GM19238 (cell line): ENCODE measurements around the gene PPFIA1.

Source experiments
- DNase-seq: peaks from one replicate; pipeline ENCODE4 v3.0.0; 2011; ENCODE audit warnings: low spot score; ENCODE audit not compliant: insufficient read length

PPFIA1 gene

DNA sequence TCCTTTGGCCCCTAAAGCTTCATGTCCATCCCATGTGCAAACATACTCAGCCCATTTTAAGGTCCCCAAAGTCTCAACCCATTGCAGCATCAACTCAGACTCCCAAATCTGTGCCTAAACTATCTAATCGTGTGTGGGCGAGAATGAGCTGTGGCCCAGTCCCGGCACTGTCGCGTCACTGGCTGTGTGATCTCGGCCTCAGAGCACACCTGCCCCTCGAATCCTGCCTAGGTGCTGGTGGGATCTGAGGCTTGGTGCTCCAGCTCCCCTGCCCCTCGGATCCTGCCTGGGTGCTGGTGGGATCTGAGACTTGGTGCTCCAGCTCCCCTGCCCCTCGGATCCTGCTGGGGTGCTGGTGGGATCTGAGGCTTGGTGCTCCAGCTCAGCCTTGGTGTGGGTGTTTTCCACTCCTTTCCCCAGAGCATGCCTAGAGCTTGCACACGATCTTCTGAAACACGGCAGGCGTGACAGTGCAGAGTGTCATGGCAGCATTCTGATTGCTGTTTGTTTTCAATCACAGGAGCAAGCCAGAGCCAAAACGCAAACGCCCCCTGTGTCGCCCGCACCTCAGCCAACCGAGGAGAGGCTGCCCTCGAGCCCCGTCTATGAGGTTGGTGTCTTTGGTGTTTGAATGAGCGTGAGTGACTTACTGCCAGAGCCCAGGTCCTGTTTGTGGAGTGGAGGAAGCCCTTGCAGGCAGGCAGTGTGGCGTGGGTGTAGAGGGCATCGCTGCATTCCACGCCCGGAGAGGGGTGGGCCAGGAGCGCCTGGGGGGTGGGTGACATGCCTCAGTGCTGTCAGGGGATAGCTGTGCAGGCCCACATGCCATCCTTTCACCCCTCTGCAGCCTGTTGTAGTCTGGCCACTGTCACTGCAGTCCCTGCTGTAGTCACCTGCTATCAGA, 160.4 kb downstream of the PPFIA1 start:
- no peak for DNase-seq

DNA sequence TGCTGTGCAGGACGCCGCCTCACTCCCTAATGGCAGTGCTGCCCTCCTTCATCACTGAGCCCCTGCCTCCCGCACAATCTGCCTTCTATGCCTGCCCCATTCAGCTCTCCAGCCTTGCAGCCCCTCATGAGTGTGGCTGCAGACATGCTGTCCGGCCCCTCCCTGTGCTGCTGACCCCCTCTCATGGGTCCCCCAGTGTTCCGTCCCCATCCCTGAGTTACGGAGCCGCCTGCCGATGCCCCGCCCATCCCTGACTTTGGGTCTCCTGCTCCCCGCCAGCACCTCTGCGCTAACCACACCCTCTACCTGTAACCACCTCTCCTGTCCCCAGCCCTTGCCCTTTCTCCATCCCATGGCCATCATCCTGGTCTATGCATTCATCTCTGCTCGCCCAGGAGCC, 161.1 kb downstream of the PPFIA1 start:
- no peak for DNase-seq

DNA sequence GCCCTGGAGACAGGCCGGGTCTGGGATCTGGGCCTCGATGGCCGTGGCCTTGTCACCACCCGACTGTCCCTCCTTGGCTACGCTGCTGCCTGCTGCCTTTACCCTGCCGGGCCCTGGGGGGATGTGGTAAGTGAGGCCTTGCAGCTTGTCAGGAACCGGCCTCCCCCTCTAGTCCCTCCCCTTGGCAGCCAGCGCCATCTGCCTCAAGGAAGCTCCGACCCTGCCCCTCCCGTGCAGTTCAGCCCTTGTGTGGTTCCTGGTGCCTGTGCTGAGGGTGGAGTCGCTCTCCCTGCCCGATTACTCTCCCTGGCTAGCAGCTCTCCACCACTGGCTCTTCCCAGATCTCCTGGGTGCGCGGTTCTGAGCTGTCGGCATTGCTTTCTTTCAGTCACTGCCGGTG, 161.6 kb downstream of the PPFIA1 start:
- DNase-seq = no peak

GRCh38 chr11:70432580-70432979, 162.1 kb downstream of the PPFIA1 start:
- no peak for DNase-seq

DNA sequence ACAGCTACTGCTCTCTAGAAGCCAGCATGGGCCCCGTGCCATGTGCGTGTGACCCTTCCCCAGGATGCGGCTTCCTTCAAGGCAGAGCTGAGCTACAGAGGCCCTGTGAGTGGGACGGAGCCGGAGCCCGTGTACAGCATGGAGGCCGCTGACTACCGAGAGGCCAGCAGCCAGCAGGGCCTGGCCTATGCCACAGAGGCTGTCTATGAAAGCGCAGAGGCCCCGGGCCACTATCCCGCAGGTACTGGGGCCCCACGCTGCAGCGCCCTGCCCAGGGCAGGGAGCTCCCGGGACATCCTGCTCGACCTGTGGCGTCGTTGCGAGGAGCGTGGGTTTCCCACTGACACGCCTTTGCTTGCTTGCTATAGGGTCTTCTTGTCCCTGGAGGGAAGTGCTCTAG, 162.5 kb downstream of the PPFIA1 start:
- no peak for DNase-seq

- no peak for DNase-seq
Measured at GRCh38 chr11:70433526-70433925, 163.0 kb downstream of the PPFIA1 start.
